Fibroblast of pulmonary artery (primary cell): ENCODE results near the gene DHX30.

Experiments used
- DNase-seq: peaks from one replicate; pipeline ENCODE4 v3.0.0-alpha.2; 2010; ENCODE audit warnings: low read depth
- H3K4me3 ChIP-seq: replicated peaks from 2 replicates; pipeline ENCODE4 v1.5.1; 2011; ENCODE audit warnings: low read depth, mild to moderate bottlenecking, control low read depth, low read length, moderate library complexity
- CTCF ChIP-seq: IDR thresholded peaks from 2 replicates; pipeline ENCODE4 v1.5.1; 2011; ENCODE audit warnings: mild to moderate bottlenecking, control low read depth, low read length, inconsistent platforms; ENCODE audit errors: missing control alignments

The DHX30 gene

GRCh38 chr3:47896736-47897135, 93.8 kb downstream of the DHX30 start:
- TF ChIP-seq CTCF = no peak
- no peak for DNase-seq
- H3K4me3 ChIP-seq = no peak overlapping the region

- no peak for DNase-seq
- no peak for TF ChIP-seq CTCF
- H3K4me3 ChIP-seq = no peak overlapping the region
Measured at GRCh38 chr3:47897954-47898353, 95.0 kb downstream of the DHX30 start.

DNA sequence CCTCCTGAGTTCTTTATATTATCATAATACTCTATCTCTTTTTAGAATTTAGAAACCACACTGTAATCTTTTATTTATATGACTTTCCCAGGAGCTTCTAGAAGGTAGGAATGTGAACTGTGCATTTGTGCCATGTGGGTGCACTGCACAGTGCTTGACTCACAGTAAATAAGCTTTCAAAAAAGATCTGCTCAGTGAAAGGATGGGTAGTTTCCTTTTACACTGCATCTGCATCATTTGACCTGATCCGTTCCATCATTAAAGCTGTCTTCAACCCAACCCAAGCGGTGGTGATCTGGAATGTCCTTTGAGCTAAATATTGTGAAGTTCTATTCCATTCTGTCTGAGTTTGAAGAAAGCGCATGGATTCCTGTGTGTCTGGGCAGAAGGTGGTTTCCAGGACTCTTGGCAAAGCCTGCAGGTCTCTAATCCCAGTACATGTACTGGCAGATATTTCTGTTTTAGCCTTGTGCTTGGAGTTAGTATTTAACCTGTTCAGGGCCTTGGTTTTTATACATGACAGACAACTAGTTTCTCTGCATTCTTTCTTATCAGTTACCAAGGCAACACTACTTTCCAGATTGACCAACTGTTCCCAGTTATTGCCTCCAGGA, 96.7 kb downstream of the DHX30 start:
- no peak for TF ChIP-seq CTCF
- no peak for DNase-seq
- no peak overlapping the region for H3K4me3 ChIP-seq
